Cardiac fibroblast (primary cell): Measurements from ENCODE around the gene TANC1.

Source experiments
- DNase-seq, 2 donors: peaks; one replicate each; pipeline versions ENCODE4 v3.0.0 to v3.0.0-alpha.2; 2010; ENCODE audit warnings: low read depth in 2 of 2
- H3K4me3 ChIP-seq, 2 donors: replicated peaks in 1 of 2; 1 replicate in 1 of 2; 2 replicates in 1 of 2; pipeline ENCODE4 v1.5.1; 2011; ENCODE audit warnings: low read depth in 2 of 2, low read length in 2 of 2, mild to moderate bottlenecking in 2 of 2, moderate library complexity in 1 of 2
- CTCF ChIP-seq: IDR thresholded peaks from one replicate; pipeline ENCODE4 v1.5.1; 2011; ENCODE audit warnings: low read depth, mild to moderate bottlenecking, low read length, inconsistent platforms

TANC1 gene

GRCh38 chr2:159234868-159235267 is 266.4 kb downstream of the TANC1 start:
- no peak for TF ChIP-seq CTCF
- no peak overlapping the region for H3K4me3 ChIP-seq
- no peak for DNase-seq

- DNase-seq, result no peak
- H3K4me3 ChIP-seq, result no peak overlapping the region
- TF ChIP-seq CTCF, result no peak
Observed at GRCh38 chr2:159243529-159243928, 275.1 kb downstream of the TANC1 start.

- no peak for TF ChIP-seq CTCF
- H3K4me3 ChIP-seq, result no peak overlapping the region
- no peak for DNase-seq
Observed at GRCh38 chr2:159246325-159246988, 278.0 kb downstream of the TANC1 start.

- no peak overlapping the region for H3K4me3 ChIP-seq
- TF ChIP-seq CTCF, result no peak
- DNase-seq, result peak; percentile 79 to 87
Observed at GRCh38 chr2:159249990-159250715, 281.7 kb downstream of the TANC1 start.

- H3K4me3 ChIP-seq, result no peak overlapping the region
- DNase-seq, result no peak
- TF ChIP-seq CTCF, result no peak
Observed at GRCh38 chr2:159251296-159252173, 283.1 kb downstream of the TANC1 start.

GRCh38 chr2:159252905-159253304 is 284.5 kb downstream of the TANC1 start:
- DNase-seq, result no peak
- no peak overlapping the region for H3K4me3 ChIP-seq
- TF ChIP-seq CTCF, result no peak
